Hippocampal formation (tissue), 2 donors: ENCODE data around the gene TPPP2.

ENCODE experiments used
- DNase-seq, 2 donors: peaks; one replicate each; lab custom pipeline; 2025; lab: John Stamatoyannopoulos, UW

Gene TPPP2

GRCh38 chr14:21075719-21076437, 45.9 kb downstream of the TPPP2 start:
- no peak for DNase-seq

GRCh38 chr14:21077672-21078071, 47.7 kb downstream of the TPPP2 start:
- no peak for DNase-seq

GRCh38 chr14:21078287-21078686, 48.3 kb downstream of the TPPP2 start:
- DNase-seq: no peak

- no peak for DNase-seq
Observed at GRCh38 chr14:21078726-21079125, 48.7 kb downstream of the TPPP2 start.

- no peak for DNase-seq
Observed at GRCh38 chr14:21081521-21082142, 51.6 kb downstream of the TPPP2 start.
